ENCODE data around the gene SMIM35. TPM values are rescaled to one million over a fixed set of nuclear protein-coding genes. Genes with fewer than 3 reads are reported as not detected.

Gene SMIM35
- total RNA-seq, 1 experiment from 2014 or later, result not detected

GRCh38 chr11:118058311-118059245 lies 28.2 kb downstream of the SMIM35 start:
- DNase-seq (ENCODE audit: low read depth), result no peak

GRCh38 chr11:118057251-118058145 lies 29.3 kb downstream of the SMIM35 start:
- no peak for DNase-seq (ENCODE audit: low read depth)

DNA sequence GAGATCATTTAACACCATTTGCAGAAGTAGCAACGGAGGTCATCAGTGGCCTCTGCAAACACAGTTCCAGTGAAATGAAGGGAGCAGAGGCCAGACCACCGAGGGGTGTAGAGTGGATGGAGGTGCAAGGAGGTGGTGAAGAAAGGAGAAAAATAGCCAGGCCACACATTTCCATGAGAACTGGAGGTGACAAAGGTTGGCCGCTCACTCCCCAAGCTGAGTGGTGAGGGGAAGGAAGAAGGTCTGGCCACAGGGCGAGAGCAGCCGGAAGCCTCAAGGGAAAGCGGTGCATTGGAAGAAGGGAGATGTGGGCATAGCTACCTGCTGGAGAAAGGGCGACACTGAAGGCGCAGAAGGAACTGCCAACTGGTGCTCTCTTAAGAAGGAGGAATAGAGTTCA lies 30.0 kb downstream of the SMIM35 start:
- no peak for DNase-seq (ENCODE audit: low read depth)

DNA sequence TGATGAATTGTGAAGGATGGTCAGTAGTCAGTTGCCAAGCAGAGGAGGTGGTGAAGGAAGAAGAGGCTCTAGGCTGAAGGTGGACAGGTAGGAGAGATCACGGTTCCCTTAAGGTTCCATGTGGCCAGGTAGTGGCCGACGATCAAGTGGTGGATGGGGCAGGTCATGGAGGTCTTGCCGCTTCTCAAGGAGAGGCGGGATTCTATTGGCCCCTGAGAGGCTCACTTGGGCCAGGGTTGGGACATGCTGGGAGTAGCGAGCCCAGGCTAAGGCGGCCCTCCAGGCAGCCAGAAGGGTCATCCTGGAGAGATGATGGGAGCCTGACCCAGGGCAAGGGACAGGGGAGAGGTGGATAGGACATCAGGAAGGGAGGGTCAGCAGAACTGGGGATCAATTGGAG lies 30.8 kb downstream of the SMIM35 start:
- DNase-seq (ENCODE audit: low read depth), result no peak

GRCh38 chr11:118054712-118055640 lies 31.8 kb downstream of the SMIM35 start:
- DNase-seq (ENCODE audit: low read depth), result no peak

DNA sequence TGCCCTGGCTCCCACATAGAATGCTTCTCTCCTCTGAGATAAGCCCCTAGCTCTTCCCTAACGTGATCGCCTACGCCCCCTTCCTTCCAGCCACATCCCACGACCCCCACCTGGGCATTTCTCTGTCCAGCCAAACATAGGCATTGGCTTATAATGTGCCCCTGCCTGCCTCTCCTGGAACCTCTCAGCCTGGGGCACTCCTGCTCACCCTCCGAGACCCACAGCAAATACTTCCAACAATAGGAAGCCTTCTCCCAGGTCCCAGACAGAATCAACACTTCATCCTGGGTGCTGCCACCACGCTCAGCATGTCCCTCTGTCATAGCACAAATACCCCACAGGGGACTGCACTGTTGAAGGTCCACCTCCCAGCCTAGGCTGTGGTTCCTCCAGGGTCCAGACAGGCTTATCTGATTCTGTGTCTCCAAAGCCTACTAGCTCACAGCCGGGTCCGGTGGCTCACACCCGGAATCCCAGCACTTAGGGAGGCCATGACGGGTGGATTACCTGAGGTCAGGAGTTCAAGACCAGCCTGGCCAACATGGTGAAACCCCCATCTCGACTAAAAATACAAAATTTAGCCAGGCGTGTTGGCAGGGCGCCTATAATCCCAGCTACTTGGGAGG lies 34.1 kb downstream of the SMIM35 start:
- no peak for DNase-seq (ENCODE audit: low read depth)

DNA sequence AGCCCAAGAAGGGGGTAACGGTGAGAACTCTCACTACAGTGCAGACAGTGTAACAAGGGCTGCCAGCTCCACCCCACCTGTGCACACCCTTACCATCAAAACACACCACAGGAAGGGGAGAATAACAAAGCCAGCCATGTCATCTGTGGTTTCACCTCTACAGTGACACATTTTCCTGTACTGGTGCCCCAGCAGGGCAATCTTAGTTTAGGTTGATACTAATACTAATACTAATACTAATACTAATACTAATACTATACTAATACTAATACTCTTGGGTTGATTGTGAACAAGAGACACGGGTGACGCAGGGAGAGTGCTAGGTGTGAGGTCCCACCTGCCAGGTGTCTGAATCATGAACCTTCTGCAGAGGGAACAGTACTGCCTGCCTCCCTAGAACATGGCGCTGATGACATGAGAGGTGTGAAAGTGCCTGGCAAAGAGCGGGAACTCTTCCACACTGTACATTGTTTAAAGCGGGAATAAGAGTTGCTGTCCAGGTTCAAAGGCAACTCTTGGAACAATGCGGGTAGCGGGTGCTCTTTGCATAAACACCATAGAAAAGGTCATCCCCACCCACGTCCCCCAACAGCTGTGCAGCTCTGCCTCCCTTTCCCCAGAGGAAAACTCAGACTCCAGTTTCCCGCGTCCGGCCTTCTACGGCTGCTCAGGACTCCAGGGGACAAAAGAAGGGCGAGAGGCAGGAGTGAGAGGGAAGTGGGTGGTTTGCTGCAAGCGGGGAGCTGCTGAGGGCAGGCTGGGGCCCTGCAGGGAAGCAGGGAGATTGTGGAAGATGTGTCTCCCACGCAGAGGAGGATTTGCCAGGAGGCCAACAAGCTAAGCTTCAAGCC lies 34.9 kb downstream of the SMIM35 start:
- no peak for DNase-seq (ENCODE audit: low read depth)

DNA sequence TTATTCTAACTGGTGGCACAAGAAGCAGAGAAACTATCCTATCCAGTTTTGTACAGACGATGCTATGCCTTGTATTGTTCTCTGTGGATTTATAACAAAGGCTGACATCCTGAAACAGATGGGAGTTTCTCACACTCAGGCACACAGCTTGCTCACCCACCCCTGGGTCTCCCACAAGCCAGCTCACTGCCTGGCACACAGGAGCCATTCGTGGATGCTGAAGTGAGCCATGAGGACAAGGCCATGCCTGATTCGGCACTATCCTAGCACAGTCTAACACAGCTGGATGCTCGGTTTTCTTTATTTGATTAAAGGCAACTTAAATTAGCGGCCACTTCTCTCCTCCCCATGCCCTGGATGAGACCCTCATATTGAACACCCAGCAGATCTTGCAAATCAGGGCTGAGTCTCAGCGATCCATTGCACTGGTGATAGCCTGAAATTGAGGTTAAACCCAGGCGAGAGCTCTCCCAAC lies 35.6 kb downstream of the SMIM35 start:
- no peak for DNase-seq (ENCODE audit: low read depth)

DNA sequence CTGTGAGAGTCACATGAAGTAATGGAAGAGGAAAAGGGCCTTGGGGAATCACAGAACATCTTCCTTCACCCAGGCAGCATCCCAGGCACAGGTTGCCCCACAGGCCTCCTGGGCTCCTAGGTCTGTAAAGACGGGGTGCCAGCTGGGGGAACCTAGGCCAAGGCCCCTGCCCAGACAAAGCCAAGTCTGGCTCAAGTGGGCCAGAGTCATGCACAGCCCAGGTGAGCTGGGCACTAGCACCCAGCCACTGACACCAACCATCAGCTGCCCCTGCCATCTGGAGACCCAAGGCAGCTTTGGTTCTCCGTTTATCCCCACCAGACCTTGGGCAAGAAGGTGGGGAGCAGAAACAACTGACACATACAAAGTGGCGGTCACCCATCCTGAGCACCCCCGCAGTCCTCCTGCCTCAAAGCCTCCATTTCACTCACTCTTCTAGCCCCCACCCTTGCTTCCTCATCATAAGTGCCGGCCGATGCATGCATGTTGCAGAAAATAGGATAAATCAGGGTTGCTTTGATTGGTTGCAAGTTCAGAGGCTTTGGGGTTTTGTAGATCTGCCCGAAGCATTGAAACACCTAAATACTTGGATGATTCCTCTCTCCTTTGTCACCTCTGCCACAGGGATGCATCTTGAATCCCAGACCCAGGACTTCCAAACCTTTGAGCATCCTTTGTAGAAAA lies 36.4 kb downstream of the SMIM35 start:
- no peak for DNase-seq (ENCODE audit: low read depth)

- no peak for DNase-seq (ENCODE audit: low read depth)
These were observed 37.0 kb downstream of the SMIM35 start for GRCh38 chr11:118049771-118050170.

DNA sequence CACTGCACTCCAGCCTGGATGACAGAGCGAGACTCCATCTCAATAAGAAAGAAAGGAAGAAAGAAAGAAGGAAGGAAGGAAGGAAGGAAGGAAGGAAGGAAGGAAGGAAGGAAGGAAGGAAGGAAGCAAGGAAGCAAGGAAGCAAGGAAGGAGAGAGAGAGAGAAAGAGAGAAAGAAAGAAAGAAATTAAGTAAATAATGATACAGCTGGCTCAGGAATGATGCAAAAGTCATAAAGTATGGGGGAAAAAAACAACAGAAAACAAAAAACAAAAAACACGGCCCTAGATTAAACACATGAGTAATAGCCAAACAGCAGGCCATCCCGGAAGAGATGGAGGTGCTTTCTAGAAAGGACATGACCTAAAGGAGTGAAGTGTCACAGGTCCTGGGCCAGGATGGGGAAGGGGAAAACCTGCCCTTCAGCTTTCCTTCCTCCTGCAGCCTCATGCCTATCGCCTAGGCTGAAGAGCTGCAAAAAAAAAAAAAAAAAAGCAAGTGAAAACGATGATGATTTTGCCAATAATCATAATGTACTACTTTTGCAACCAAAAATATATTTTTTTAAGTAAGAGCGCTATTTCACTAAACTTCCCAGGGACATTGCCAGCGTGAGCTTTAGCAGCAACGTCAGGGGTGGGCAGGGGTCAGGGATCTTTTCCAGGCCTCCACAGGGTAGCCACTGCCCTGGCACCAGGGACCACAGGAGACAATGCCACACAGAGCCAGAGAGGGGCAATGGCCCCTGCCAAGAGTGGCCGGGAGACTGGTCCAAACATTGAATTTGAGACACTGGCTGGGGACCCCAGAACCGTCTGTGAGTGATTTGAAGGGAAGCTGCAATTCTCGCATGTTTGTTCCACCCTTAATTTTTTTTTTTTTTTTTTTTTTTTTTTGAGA lies 38.0 kb downstream of the SMIM35 start:
- no peak for DNase-seq (ENCODE audit: low read depth)

DNA sequence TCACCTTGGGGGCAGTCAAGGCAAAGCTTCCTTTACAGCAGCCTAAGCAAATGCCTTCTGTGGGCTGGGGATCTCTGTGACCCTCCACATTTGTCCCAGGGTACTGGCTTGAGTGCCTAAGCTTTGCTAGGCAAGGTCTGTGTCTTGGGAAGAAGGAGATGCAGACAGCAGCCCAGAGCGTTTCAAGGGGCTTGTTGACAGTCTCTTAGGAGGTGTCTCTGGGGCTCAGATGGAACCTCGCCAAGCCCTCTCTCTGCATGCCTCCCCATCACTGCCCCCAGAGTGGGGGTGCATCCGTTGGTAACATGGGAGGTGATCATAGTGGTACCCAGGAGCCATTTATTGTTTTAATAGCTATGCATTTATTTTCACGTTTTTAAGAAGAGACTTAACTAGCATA lies 39.0 kb downstream of the SMIM35 start:
- DNase-seq (ENCODE audit: low read depth), result no peak

DNA sequence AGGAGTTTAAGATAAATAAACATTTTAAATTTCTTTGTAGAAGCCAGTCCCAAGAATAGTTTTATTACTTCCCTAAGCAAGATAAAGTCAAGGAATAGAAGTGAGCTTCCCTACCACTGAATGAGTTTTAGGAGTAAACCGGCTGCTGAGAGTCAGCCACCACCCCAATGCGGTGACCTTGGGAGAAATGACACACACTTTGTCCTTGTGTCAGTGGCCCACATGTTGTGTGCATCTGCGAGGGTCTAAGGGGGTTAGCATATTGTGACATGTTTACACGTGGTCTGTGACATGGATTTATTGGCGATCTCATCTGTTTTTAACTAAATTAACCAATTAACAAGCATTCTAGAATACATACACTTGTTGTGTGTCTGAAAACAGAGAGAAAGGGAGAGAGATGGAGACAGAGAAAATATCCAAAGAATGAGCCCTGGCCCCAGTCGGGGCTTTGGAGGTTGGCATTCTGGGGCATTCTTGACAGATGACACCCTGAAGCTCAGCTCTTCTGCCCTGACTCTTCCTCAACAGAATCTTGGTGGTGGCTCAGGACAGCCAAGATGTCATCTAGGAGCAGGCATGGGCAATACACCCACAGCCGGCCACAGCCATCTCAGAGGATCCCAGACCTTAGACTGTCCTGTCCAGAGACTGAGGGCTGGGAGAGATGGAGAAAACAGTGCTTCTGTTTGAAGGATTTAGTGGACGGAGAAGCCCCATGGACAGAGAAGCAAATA lies 39.6 kb downstream of the SMIM35 start:
- no peak for DNase-seq (ENCODE audit: low read depth)

DNA sequence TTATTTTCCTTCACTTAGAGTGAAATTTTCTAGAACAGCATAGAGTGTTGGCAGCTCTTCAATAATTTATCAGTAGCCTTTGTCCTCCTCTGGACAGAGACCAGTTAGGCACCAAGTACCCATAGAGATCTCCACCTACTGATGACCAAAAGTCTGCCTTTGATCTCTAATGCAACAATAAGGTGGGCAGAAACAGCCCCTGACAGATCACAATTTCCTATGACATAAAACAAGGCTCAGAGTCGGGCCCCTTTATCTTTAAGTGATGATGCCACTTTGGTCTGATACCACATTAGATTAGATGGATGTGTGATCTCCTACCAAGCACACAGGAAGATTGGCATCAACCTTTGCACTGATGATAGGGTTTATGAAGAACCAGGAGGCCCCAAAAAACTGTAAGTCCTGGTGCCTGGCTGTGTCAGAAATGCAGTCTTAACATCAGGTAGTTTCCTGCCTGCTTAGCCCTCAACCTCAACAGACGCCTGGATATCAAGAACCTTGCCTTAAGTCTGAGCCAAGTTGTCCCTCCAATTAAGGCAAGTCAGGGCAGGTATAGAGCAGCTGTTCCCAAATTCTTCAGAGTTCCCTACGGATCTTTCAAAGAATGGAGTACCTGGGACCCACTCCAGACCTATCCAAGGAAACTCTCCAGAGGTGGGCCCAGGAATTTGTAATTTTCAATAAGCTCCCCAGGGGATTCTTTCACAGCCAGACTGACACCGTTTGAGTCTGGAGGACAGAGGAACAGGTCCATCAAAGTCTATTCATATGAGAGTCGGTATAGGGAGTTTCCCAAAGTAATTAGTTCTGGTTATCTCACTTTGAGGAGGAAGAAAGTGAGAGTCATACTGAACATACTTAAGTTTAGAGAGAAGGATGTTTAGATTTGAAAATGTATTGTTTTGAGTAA lies 40.5 kb downstream of the SMIM35 start:
- no peak for DNase-seq (ENCODE audit: low read depth)

- no peak for DNase-seq (ENCODE audit: low read depth)
These were observed 41.6 kb downstream of the SMIM35 start for GRCh38 chr11:118045191-118045590.

GRCh38 chr11:118042796-118043195 lies 44.0 kb downstream of the SMIM35 start:
- no peak for DNase-seq (ENCODE audit: low read depth)
